K562 (cell line): ENCODE results near the gene HSD17B10. TPM values are rescaled to one million over a fixed set of nuclear protein-coding genes. Genes with fewer than 3 reads are reported as not detected.

Source experiments
- EGR1 ChIP-seq: fragments of 450-650 bp; conservative IDR thresholded peaks from 2 replicates; pipeline ENCODE4 v1.6.1; 2017; ENCODE audit warnings: mild to moderate bottlenecking
- GTF2A2 ChIP-seq: IDR thresholded peaks from 2 replicates; pipeline ENCODE4 v1.6.1; 2016; ENCODE audit warnings: mild to moderate bottlenecking, missing genetic modification characterization, missing compliant biosample characterization
- RBM25 ChIP-seq: fragments of 200-400 bp; formaldehyde crosslinking; IDR thresholded peaks from 2 replicates; pipeline ENCODE4 v1.6.1; 2018; ENCODE audit warnings: low read length, low read depth, moderate library complexity; ENCODE audit not compliant: severe bottlenecking
- RFX5 ChIP-seq: IDR thresholded peaks from 2 replicates; pipeline ENCODE4 v1.6.1; 2011; ENCODE audit warnings: low read depth, mild to moderate bottlenecking, improper control_type of control experiment, low read length
- ZNF592 ChIP-seq: fragments of 450-650 bp; IDR thresholded peaks from 2 replicates; pipeline ENCODE4 v1.6.1; 2017; ENCODE audit warnings: antibody characterized with exemption, mild to moderate bottlenecking
- polyA plus RNA-seq, 8 experiments: library from polyadenylated mRNA; depleted of rRNA in 4 of 8; stranded (reverse) in 5 of 8; unstranded in 3 of 8; fragments of >200 nt; fragmentation: Nextera tagmentation in 2 of 8; fragmentation: Illumina TruSeq in 1 of 8; extraction: Ambion mirVana in 2 of 8; extraction: Trizol in 1 of 8; gene quantifications; 2 replicates each; pipeline versions ENCODE4 v1.2.1 to v1.2.3, GENCODE V29; 2011 to 2014; ENCODE audit warnings: inconsistent platforms in 1 of 8, missing spikeins in 1 of 8
- total RNA-seq, 7 experiments: library from RNA; depleted of rRNA in 6 of 7; stranded (reverse); fragments of >200 nt in 6 of 7; fragmentation: Illumina TruSeq in 2 of 7; extraction: Trizol in 2 of 7; gene quantifications; 2 replicates each; pipeline versions ENCODE4 v1.2.1 to v1.2.3, GENCODE V29; 2011 to 2021; ENCODE audit warnings: low replicate concordance in 1 of 7

Gene HSD17B10
- total and polyA plus RNA-seq, 9 of the 15 experiments (the other 6 are each of a cell fraction or from before 2014, with no cell fraction given) = 45.3 to 221 (median 186) TPM

GRCh38 chrX:53422861-53423306 is 11.3 kb downstream of the HSD17B10 start, which contains the start of gene RIBC1 (continued):
- TF ChIP-seq ZNF592 (no peak), RFX5 (0 out of 2 replicates have a peak, but pooled peaks have one; percentile 6), RBM25 (no peak), GTF2A2 (tag) (no peak), EGR1 (0 out of 2 replicates have a peak, but pooled peaks have one; percentile 5)
- TF ChIP-seq, all 486 proteins: peak for 5
